TTC549 (cell line): ENCODE data around the gene ZNF76.

ENCODE experiments used
- FAIRE-seq: peaks from 2 replicates; lab custom pipeline; 2012; peaks lifted over from hg19 to GRCh38; lab: Jason Lieb, UNC

Gene ZNF76

GRCh38 chr6:35259194-35259947, at the start of gene ZNF76:
Gene ZNF76, plus strand, starts transcription at chr6:35259735. Its CDS starts 21,417 bp downstream, at chr6:35281152.
- peak; percentile 38 for FAIRE-seq

GRCh38 chr6:35213298-35213791, 46.2 kb upstream of the ZNF76 start:
- no peak for FAIRE-seq

- FAIRE-seq: no peak
Observed at GRCh38 chr6:35213824-35214756, 45.4 kb upstream of the ZNF76 start, which contains the start of gene SCUBE3. Gene SCUBE3, plus strand, starts transcription at chr6:35213956. Its CDS starts 463 bp downstream, at chr6:35214419.

- FAIRE-seq: no peak
Observed at GRCh38 chr6:35214869-35215664, 44.5 kb upstream of the ZNF76 start.

GRCh38 chr6:35215665-35216411, 43.7 kb upstream of the ZNF76 start:
- no peak for FAIRE-seq

- FAIRE-seq: no peak
Observed at GRCh38 chr6:35216412-35216732, 43.2 kb upstream of the ZNF76 start.

- no peak for FAIRE-seq
Observed at GRCh38 chr6:35216851-35217811, 42.4 kb upstream of the ZNF76 start.

GRCh38 chr6:35218021-35218420, 41.5 kb upstream of the ZNF76 start:
- FAIRE-seq: no peak

GRCh38 chr6:35218456-35218855, 41.1 kb upstream of the ZNF76 start:
- FAIRE-seq: no peak

GRCh38 chr6:35219683-35220326, 39.7 kb upstream of the ZNF76 start:
- FAIRE-seq: no peak

- FAIRE-seq: no peak
Observed at GRCh38 chr6:35220711-35221110, 38.8 kb upstream of the ZNF76 start.

- FAIRE-seq: no peak
Observed at GRCh38 chr6:35223396-35223795, 36.1 kb upstream of the ZNF76 start.

GRCh38 chr6:35224720-35225119, 34.8 kb upstream of the ZNF76 start:
- FAIRE-seq: no peak

- FAIRE-seq: no peak
Observed at GRCh38 chr6:35228481-35228880, 31.1 kb upstream of the ZNF76 start.

- FAIRE-seq: no peak
Observed at GRCh38 chr6:35229304-35229703, 30.2 kb upstream of the ZNF76 start.

GRCh38 chr6:35230498-35230897, 29.0 kb upstream of the ZNF76 start:
- no peak for FAIRE-seq

- no peak for FAIRE-seq
Observed at GRCh38 chr6:35230950-35231349, 28.6 kb upstream of the ZNF76 start.

GRCh38 chr6:35231563-35231962, 28.0 kb upstream of the ZNF76 start:
- no peak for FAIRE-seq

GRCh38 chr6:35234901-35235300, 24.6 kb upstream of the ZNF76 start:
- FAIRE-seq: no peak

GRCh38 chr6:35236223-35236622, 23.3 kb upstream of the ZNF76 start:
- FAIRE-seq: no peak
